NCI-H1436 treated with DMSO at 0.1 percent for 48 hours (cell line): Measurements from ENCODE around the gene LEMD2.

ENCODE experiments used
- DNase-seq: peaks from one replicate; lab custom pipeline; 2025; lab: John Stamatoyannopoulos, UW

Gene LEMD2

GRCh38 chr6:33756211-33756954 lies 32.5 kb downstream of the LEMD2 start:
- no peak for DNase-seq

GRCh38 chr6:33755070-33755869 lies 33.7 kb downstream of the LEMD2 start:
- DNase-seq, result no peak

- DNase-seq, result no peak
These were observed 34.7 kb downstream of the LEMD2 start for GRCh38 chr6:33754222-33754621.

GRCh38 chr6:33752646-33753015 lies 36.3 kb downstream of the LEMD2 start:
- no peak for DNase-seq

GRCh38 chr6:33751771-33752645 lies 36.9 kb downstream of the LEMD2 start:
- DNase-seq, result peak; percentile 84

- no peak for DNase-seq
These were observed 38.5 kb downstream of the LEMD2 start for GRCh38 chr6:33750244-33750991.

GRCh38 chr6:33749401-33749800 lies 39.5 kb downstream of the LEMD2 start:
- DNase-seq, result no peak

GRCh38 chr6:33748841-33749240 lies 40.1 kb downstream of the LEMD2 start:
- DNase-seq, result no peak

GRCh38 chr6:33747823-33748222 lies 41.1 kb downstream of the LEMD2 start:
- no peak for DNase-seq

- no peak for DNase-seq
These were observed 42.3 kb downstream of the LEMD2 start, which contains the start of gene IP6K3 for GRCh38 chr6:33746651-33747100. IP6K3 (minus strand) TSS chr6:33746905; CDS start chr6:33735476, 11,429 bp downstream.

GRCh38 chr6:33746036-33746600 lies 42.8 kb downstream of the LEMD2 start:
- no peak for DNase-seq

- DNase-seq, result no peak
These were observed 43.4 kb downstream of the LEMD2 start for GRCh38 chr6:33745548-33745947.

GRCh38 chr6:33744895-33745546 lies 43.9 kb downstream of the LEMD2 start:
- DNase-seq, result no peak

GRCh38 chr6:33744001-33744848 lies 44.7 kb downstream of the LEMD2 start:
- peak; percentile 35 for DNase-seq

GRCh38 chr6:33742837-33743236 lies 46.1 kb downstream of the LEMD2 start:
- no peak for DNase-seq

- DNase-seq, result no peak
These were observed 46.8 kb downstream of the LEMD2 start for GRCh38 chr6:33742092-33742491.

GRCh38 chr6:33740794-33741193 lies 48.1 kb downstream of the LEMD2 start:
- DNase-seq, result no peak

- DNase-seq, result no peak
These were observed 48.7 kb downstream of the LEMD2 start for GRCh38 chr6:33740204-33740608.

- DNase-seq, result no peak
These were observed 49.4 kb downstream of the LEMD2 start for GRCh38 chr6:33739571-33739970.

- no peak for DNase-seq
These were observed 50.1 kb downstream of the LEMD2 start for GRCh38 chr6:33738879-33739278.
